HepG2 (cell line): Measurements from ENCODE around the gene MIEF1. TPM values are rescaled to one million over a fixed set of nuclear protein-coding genes. Genes with fewer than 3 reads are reported as not detected.

Source experiments
- ATAC-seq: fragments of 200-7000 bp; cut with Tn5 transposase; 3 replicates; pipeline ENCODE4 v1.9.1; 2020; ENCODE audit warnings: mild to moderate bottlenecking, moderate library complexity
- BruUV-seq: library from RNA; stranded (reverse); fragments of 400-500 nt; replicated peaks from 2 replicates; lab custom pipeline; 2021; lab: Mats Ljungman, UMichigan
- CTCF ChIA-PET: fragments of 300-600 bp; formaldehyde crosslinking; extraction: SDS; loops from one replicate; lab custom pipeline; 2021; ENCODE audit warnings: low total read pairs, inconsistent platforms, low intra/inter-chr PET ratio; lab: Yijun Ruan, JAX
- POLR2A ChIA-PET: fragments of 350-600 bp; sonication (Branson Sonifier 250); formaldehyde crosslinking; loops from one replicate; lab custom pipeline; 2020; ENCODE audit warnings: antibody characterized with exemption, inconsistent platforms; lab: Yijun Ruan, JAX
- DNase-seq: peaks from one replicate; pipeline ENCODE4 v3.0.0-alpha.2; 2015; ENCODE audit warnings: low spot score
- FAIRE-seq: peaks from 3 replicates; lab custom pipeline; 2011; peaks lifted over from hg19 to GRCh38; lab: Jason Lieb, UNC
- H2AFZ ChIP-seq: one replicate; pipeline ENCODE4 v1.6.1; 2011; ENCODE audit warnings: low read length, inconsistent platforms
- H3K27ac ChIP-seq: fragments of 300-600 bp; 3 replicates; pipeline ENCODE4 v1.8.0; 2011; ENCODE audit warnings: mixed run types, mild to moderate bottlenecking, mixed read lengths, low read length, inconsistent platforms; ENCODE audit not compliant: insufficient read depth; ENCODE audit errors: extremely low read length
- H3K27me3 ChIP-seq, 2 experiments: fragments of 200-600 bp in 1 of 2; 2 replicates in 1 of 2; 3 replicates in 1 of 2; pipeline versions ENCODE4 v1.6.0 to v1.8.0; 2011; ENCODE audit warnings: low read length in 2 of 2, mild to moderate bottlenecking in 2 of 2, moderate library complexity in 2 of 2, inconsistent platforms in 1 of 2; ENCODE audit not compliant: insufficient read depth in 2 of 2, control insufficient read depth in 1 of 2
- H3K36me3 ChIP-seq, 2 experiments: fragments of 200-600 bp in 1 of 2; replicated peaks in 1 of 2; 2 replicates in 1 of 2; 3 replicates in 1 of 2; pipeline versions ENCODE4 v1.5.1 to v1.8.0; 2011; ENCODE audit warnings: low read length in 2 of 2, inconsistent platforms in 1 of 2; ENCODE audit not compliant: insufficient read depth in 2 of 2, control insufficient read depth in 1 of 2
- H3K4me1 ChIP-seq: 2 replicates; pipeline ENCODE4 v1.5.1; 2012; ENCODE audit warnings: low read length, inconsistent platforms; ENCODE audit not compliant: insufficient read depth
- H3K4me2 ChIP-seq: 2 replicates; pipeline ENCODE4 v1.6.0; 2011; ENCODE audit warnings: low read depth, low read length, inconsistent platforms
- H3K4me3 ChIP-seq, 3 experiments: fragments of 200-600 bp in 1 of 3; sonication (generic), shearing (Covaris generic) in 1 of 3; replicated peaks in 1 of 3; 2 replicates each; pipeline ENCODE4 v1.5.1; 2011 to 2016; ENCODE audit warnings: low read length in 3 of 3, inconsistent platforms in 2 of 3, low read depth in 2 of 3, mild to moderate bottlenecking in 2 of 3, control low read depth in 1 of 3, mixed read lengths in 1 of 3; ENCODE audit not compliant: insufficient read depth in 1 of 3
- H3K79me2 ChIP-seq: one replicate; pipeline ENCODE4 v1.6.1; 2011; ENCODE audit warnings: low read length, inconsistent platforms; ENCODE audit not compliant: insufficient read depth
- H3K9ac ChIP-seq: 2 replicates; pipeline ENCODE4 v1.6.0; 2011; ENCODE audit warnings: mild to moderate bottlenecking, low read depth, low read length, inconsistent platforms; ENCODE audit not compliant: insufficient read depth
- H3K9me3 ChIP-seq: 2 replicates; pipeline ENCODE4 v1.5.1; 2012; ENCODE audit warnings: mild to moderate bottlenecking, low read length
- H4K20me1 ChIP-seq: 2 replicates; pipeline ENCODE4 v1.6.0; 2011; ENCODE audit warnings: inconsistent platforms, mild to moderate bottlenecking, low read length, moderate library complexity; ENCODE audit not compliant: insufficient read depth
- GLMP ChIP-seq: sonication (generic); formaldehyde crosslinking; IDR thresholded peaks from 2 replicates; pipeline ENCODE4 v1.9.0; 2021; ENCODE audit warnings: missing genetic modification reagents, mild to moderate bottlenecking, borderline replicate concordance
- HDAC2 ChIP-seq: sonication (generic); formaldehyde crosslinking; IDR thresholded peaks from 2 replicates; pipeline ENCODE4 v1.4.0; 2020; ENCODE audit warnings: missing genetic modification reagents
- JDP2 ChIP-seq: sonication (generic); formaldehyde crosslinking; IDR thresholded peaks from 2 replicates; pipeline ENCODE4 v1.8.1; 2022; ENCODE audit warnings: missing genetic modification reagents, borderline replicate concordance
- MAFK ChIP-seq, 2 experiments: IDR thresholded peaks in 1 of 2; conservative IDR thresholded peaks in 1 of 2; 2 replicates each; pipeline ENCODE4 v1.6.1; 2011; ENCODE audit warnings: improper control_type of control experiment in 2 of 2, low read length in 2 of 2
- NFE2L1 ChIP-seq: sonication (generic); formaldehyde crosslinking; IDR thresholded peaks from 2 replicates; pipeline ENCODE4 v1.4.0; 2020; ENCODE audit warnings: missing genetic modification reagents, mild to moderate bottlenecking, borderline replicate concordance
- NFRKB ChIP-seq: fragments of 450-650 bp; IDR thresholded peaks from 2 replicates; pipeline ENCODE4 v1.6.1; 2017
- NR2F2 ChIP-seq: IDR thresholded peaks from 2 replicates; pipeline ENCODE4 v1.6.1; 2012; ENCODE audit warnings: low read depth, inconsistent platforms, borderline replicate concordance
- POGK ChIP-seq: sonication (generic); formaldehyde crosslinking; conservative IDR thresholded peaks from 2 replicates; pipeline ENCODE4 v1.8.0; 2022; ENCODE audit warnings: mild to moderate bottlenecking, moderate library complexity, missing genetic modification reagents
- RARG ChIP-seq: sonication (generic); formaldehyde crosslinking; IDR thresholded peaks from 2 replicates; pipeline ENCODE4 v1.4.0; 2020; ENCODE audit warnings: low read depth, mild to moderate bottlenecking, missing genetic modification reagents
- SMARCE1 ChIP-seq: fragments of 450-650 bp; IDR thresholded peaks from 2 replicates; pipeline ENCODE4 v1.6.1; 2017; ENCODE audit warnings: borderline replicate concordance
- SMYD3 ChIP-seq: sonication (generic); formaldehyde crosslinking; IDR thresholded peaks from 2 replicates; pipeline ENCODE4 v1.8.1; 2023; ENCODE audit warnings: mild to moderate bottlenecking, missing genetic modification reagents
- U2AF2 ChIP-seq: fragments of 200-400 bp; formaldehyde crosslinking; IDR thresholded peaks from 2 replicates; pipeline ENCODE4 v1.6.1; 2017; ENCODE audit warnings: low read depth, mild to moderate bottlenecking, low read length
- ZFP82 ChIP-seq: sonication (generic); formaldehyde crosslinking; IDR thresholded peaks from 2 replicates; pipeline ENCODE4 v1.5.1; 2020; ENCODE audit warnings: mild to moderate bottlenecking, missing genetic modification reagents, borderline replicate concordance
- ZKSCAN5 ChIP-seq: sonication (generic); formaldehyde crosslinking; IDR thresholded peaks from 2 replicates; pipeline ENCODE4 v1.5.1; 2020; ENCODE audit warnings: mild to moderate bottlenecking, missing genetic modification reagents
- ZNF362 ChIP-seq: sonication (generic); formaldehyde crosslinking; IDR thresholded peaks from 2 replicates; pipeline ENCODE4 v1.4.0; 2020; ENCODE audit warnings: missing genetic modification reagents, mild to moderate bottlenecking, borderline replicate concordance
- ZNF510 ChIP-seq: sonication (generic); formaldehyde crosslinking; IDR thresholded peaks from 2 replicates; pipeline ENCODE4 v1.4.0; 2020; ENCODE audit warnings: low read depth, mild to moderate bottlenecking, missing genetic modification reagents
- ZNF737 ChIP-seq: sonication (generic); formaldehyde crosslinking; IDR thresholded peaks from 2 replicates; pipeline ENCODE4 v1.5.0; 2020; ENCODE audit warnings: missing genetic modification reagents, mild to moderate bottlenecking, borderline replicate concordance
- ZNF768 ChIP-seq: sonication (generic); formaldehyde crosslinking; IDR thresholded peaks from 2 replicates; pipeline ENCODE4 v1.4.0; 2020; ENCODE audit warnings: missing genetic modification reagents
- ZNF839 ChIP-seq: sonication (generic); formaldehyde crosslinking; IDR thresholded peaks from 2 replicates; pipeline ENCODE4 v1.4.0; 2020; ENCODE audit warnings: missing genetic modification reagents, mild to moderate bottlenecking, borderline replicate concordance
- ZSCAN9 ChIP-seq: IDR thresholded peaks from 2 replicates; pipeline ENCODE4 v1.6.1; 2016; ENCODE audit warnings: borderline replicate concordance
- WGBS: methylation state at CpG from one replicate; pipeline ENCODE4 v1.1.6; 2017; ENCODE audit warnings: low lambda C conversion rate; 5-methylcytosine and 5-hydroxymethylcytosine counted together
- in situ Hi-C: cut with HindIII; loops from 2 replicates; pipeline ENCODE4 v1.10.0; 2017; ENCODE audit warnings: low pct_unique_long_range_greater_than_20kb; ENCODE audit not compliant: extremely low pct_ligation_motif_present
- intact Hi-C: fragments of 100-400 bp; cut with micrococcal nuclease; formaldehyde crosslinking; loops from one replicate; pipeline ENCODE4 v1.10.0; 2022; ENCODE audit not compliant: unreplicated experiment
- polyA plus RNA-seq, 8 experiments: library from polyadenylated mRNA; depleted of rRNA in 3 of 8; stranded (reverse) in 7 of 8; unstranded in 1 of 8; fragments of >200 nt; fragmentation: Illumina TruSeq in 4 of 8; extraction: Trizol in 4 of 8; gene quantifications; 2 replicates each; pipeline versions ENCODE4 v1.2.1 to v1.2.3, GENCODE V29; 2011 to 2016; ENCODE audit warnings: low read depth in 4 of 8, missing spikeins in 1 of 8, mixed read lengths in 1 of 8; ENCODE audit not compliant: insufficient read depth in 1 of 8
- total RNA-seq, 5 experiments: library from RNA; depleted of rRNA; stranded (reverse); fragments of >200 nt; fragmentation: Illumina TruSeq; extraction: Trizol; gene quantifications; 2 replicates each; pipeline ENCODE4 v1.2.3, GENCODE V29; 2016; ENCODE audit warnings: low read depth in 1 of 5

The MIEF1 gene
- total and polyA plus RNA-seq, 2 of the 13 experiments (the other 11 are each of a cell fraction or from before 2014, with no cell fraction given) = 21.7 to 34.8 TPM

- in situ Hi-C loops = no loop called here
- TF ChIP-seq SMYD3 (CRISPR knock-in tag) (no peak), ZNF737 (CRISPR knock-in tag) (no peak), ZKSCAN5 (CRISPR knock-in tag) (no peak), ZNF510 (CRISPR knock-in tag) (no peak), NFE2L1 (CRISPR knock-in tag) (no peak), ZFP82 (CRISPR knock-in tag) (no peak), HDAC2 (CRISPR knock-in tag) (no peak), ZNF768 (peak; percentile 79), RARG (CRISPR knock-in tag) (no peak), POGK (CRISPR knock-in tag) (no peak), ZNF839 (CRISPR knock-in tag) (no peak), U2AF2 (no peak), NFRKB (no peak), SMARCE1 (no peak), MAFK (conservative IDR thresholded peaks at IDR 0.05 in 1 of 2, IDR thresholded peaks at IDR 0.05 in 1 of 2; ENCODE audit: low read length in 2 of 2) (no peak), ZNF362 (CRISPR knock-in tag) (no peak), ZSCAN9 (CRISPR knock-in tag) (no peak), NR2F2 (no peak), GLMP (CRISPR knock-in tag) (no peak), JDP2 (CRISPR knock-in tag) (no peak)
These were observed 39.5 kb upstream of the MIEF1 start for GRCh38 chr22:39462443-39463221.

More at GRCh38 chr22:39462443-39463221, 39.5 kb upstream of the MIEF1 start:
- Histone ChIP-seq H3K79me2 (no peaks in the 10 kb centered on the region), H3K27ac (no peak overlapping the region), H2AFZ (no peak overlapping the region), H3K9me3 (no peaks in the 10 kb centered on the region), H3K4me3 (no peak overlapping the region; a peak in 1 of 6 replicates), H4K20me1 (no peaks in the 10 kb centered on the region), H3K36me3 (no peaks in the 10 kb centered on the region), H3K9ac (no peak overlapping the region), H3K4me2 (peak overlapping the region; percentile 34; the same call in 1 of the 2 replicates), H3K27me3 (peaks cover 7 to 28% of the 10 kb centered on the region in 2 experiments; a peak in 4 of 5 replicates), H3K4me1 (peaks cover 45% of the 10 kb centered on the region)
- POLR2A ChIA-PET = no interaction called here
- FAIRE-seq (no peak), ATAC-seq (peak; percentile 44), DNase-seq (peak; percentile 40)
- CTCF ChIA-PET = no interaction called here
- intact Hi-C loops = no loop called here
- 13% methylated on average over 11 of the region's 13 CpGs for WGBS
- BruUV-seq = no TSS peak
